WTC11 (cell line): Measurements from ENCODE around the gene UBASH3B. TPM values are rescaled to one million over a fixed set of nuclear protein-coding genes. Genes with fewer than 3 reads are reported as not detected.

Source experiments
- ATAC-seq: fragments of 200-7000 bp; cut with Tn5 transposase; 2 replicates; pipeline ENCODE4 v1.10.0; 2021; ENCODE audit warnings: mild to moderate bottlenecking, moderate library complexity
- CTCF ChIA-PET: fragments of 300-600 bp; sonication (Branson Sonifier 250); formaldehyde crosslinking; loops from one replicate; lab custom pipeline; 2021; ENCODE audit warnings: antibody characterized with exemption; lab: Charles Lee
- POLR2A ChIA-PET: fragments of 350-600 bp; sonication (Branson Sonifier 250); formaldehyde crosslinking; loops from one replicate; lab custom pipeline; 2021; ENCODE audit warnings: antibody characterized with exemption; lab: Charles Lee
- DNase-seq: peaks from one replicate; pipeline ENCODE4 v3.0.0; 2021; ENCODE audit warnings: low spot score
- H3K27ac Mint-ChIP-seq: 2 replicates; pipeline ENCODE4 v1.8.0; 2021; ENCODE audit warnings: mixed read lengths
- H3K27me3 Mint-ChIP-seq: 2 replicates; pipeline ENCODE4 v1.8.0; 2021; ENCODE audit warnings: low read depth, mild to moderate bottlenecking, moderate library complexity, mixed read lengths
- H3K36me3 Mint-ChIP-seq: 2 replicates; pipeline ENCODE4 v1.8.0; 2021; ENCODE audit warnings: mixed read lengths
- H3K4me1 Mint-ChIP-seq: 2 replicates; pipeline ENCODE4 v1.8.0; 2022; ENCODE audit warnings: mixed read lengths
- H3K4me3 Mint-ChIP-seq: 2 replicates; pipeline ENCODE4 v1.8.0; 2021; ENCODE audit warnings: mild to moderate bottlenecking, moderate library complexity, mixed read lengths
- H3K9me3 Mint-ChIP-seq: 2 replicates; pipeline ENCODE4 v1.8.0; 2021; ENCODE audit warnings: mixed read lengths
- AFF4 ChIP-seq: sonication (generic); formaldehyde crosslinking; IDR thresholded peaks from 2 replicates; pipeline ENCODE4 v1.8.1; 2023; ENCODE audit warnings: mild to moderate bottlenecking, missing genetic modification reagents, borderline replicate concordance
- CBFB ChIP-seq: sonication (generic); formaldehyde crosslinking; IDR thresholded peaks from 2 replicates; pipeline ENCODE4 v1.8.1; 2022; ENCODE audit warnings: mild to moderate bottlenecking, low read depth, missing genetic modification reagents
- CREM ChIP-seq: sonication (generic); formaldehyde crosslinking; IDR thresholded peaks from 2 replicates; pipeline ENCODE4 v1.8.1; 2022; ENCODE audit warnings: mild to moderate bottlenecking, missing genetic modification reagents, moderate library complexity
- ERG ChIP-seq: fragments of 250-450 bp; sonication (Bioruptor Pico); IDR thresholded peaks from 2 replicates; pipeline ENCODE4 v1.8.0; 2021; ENCODE audit warnings: mild to moderate bottlenecking
- GTF2I ChIP-seq: fragments of 250-450 bp; sonication (Bioruptor Pico); conservative IDR thresholded peaks from 2 replicates; pipeline ENCODE4 v1.4.0; 2021; ENCODE audit warnings: mild to moderate bottlenecking
- JAZF1 ChIP-seq: fragments of 250-450 bp; sonication (Bioruptor Pico); IDR thresholded peaks from 2 replicates; pipeline ENCODE4 v1.9.0; 2021; ENCODE audit warnings: moderate library complexity, mild to moderate bottlenecking, inconsistent platforms
- NFYB ChIP-seq: sonication (generic); formaldehyde crosslinking; conservative IDR thresholded peaks from 2 replicates; pipeline ENCODE4 v1.8.0; 2022; ENCODE audit warnings: low read depth, missing genetic modification reagents
- NR1H2 ChIP-seq: sonication (generic); formaldehyde crosslinking; IDR thresholded peaks from 2 replicates; pipeline ENCODE4 v1.9.0; 2021; ENCODE audit warnings: mild to moderate bottlenecking, moderate library complexity, missing genetic modification reagents
- RORB ChIP-seq: fragments of 250-450 bp; sonication (Bioruptor Pico); IDR thresholded peaks from 2 replicates; pipeline ENCODE4 v1.9.0; 2021; ENCODE audit warnings: mild to moderate bottlenecking
- SOX15 ChIP-seq: fragments of 250-450 bp; sonication (Bioruptor Pico); IDR thresholded peaks from 2 replicates; pipeline ENCODE4 v1.9.0; 2021; ENCODE audit warnings: mild to moderate bottlenecking
- TCF7 ChIP-seq: sonication (generic); formaldehyde crosslinking; IDR thresholded peaks from 2 replicates; pipeline ENCODE4 v1.8.0; 2022; ENCODE audit warnings: mild to moderate bottlenecking, low read depth, missing genetic modification reagents, moderate library complexity
- TEAD4 ChIP-seq: sonication (generic); formaldehyde crosslinking; IDR thresholded peaks from 2 replicates; pipeline ENCODE4 v1.8.0; 2022; ENCODE audit warnings: mild to moderate bottlenecking, missing genetic modification reagents
- ZNF317 ChIP-seq: sonication (generic); formaldehyde crosslinking; IDR thresholded peaks from 2 replicates; pipeline ENCODE4 v1.8.1; 2023; ENCODE audit warnings: low read depth, mild to moderate bottlenecking, moderate library complexity, missing genetic modification reagents, borderline replicate concordance
- total RNA-seq: library from RNA; stranded (reverse); gene quantifications from 3 replicates; pipeline ENCODE4 v1.2.3, GENCODE V29; 2021
- TF ChIP-seq, protein P1 (sequence below): sonication (generic); formaldehyde crosslinking; IDR thresholded peaks from 2 replicates; pipeline ENCODE4 v1.8.0; 2023; ENCODE audit warnings: missing genetic modification reagents
- TF ChIP-seq, protein P2 (sequence below): sonication (generic); formaldehyde crosslinking; IDR thresholded peaks from 2 replicates; pipeline ENCODE4 v1.8.0; 2022; ENCODE audit warnings: mild to moderate bottlenecking, missing genetic modification reagents
- TF ChIP-seq, protein P3 (sequence below): sonication (generic); formaldehyde crosslinking; IDR thresholded peaks from 2 replicates; pipeline ENCODE4 v1.8.0; 2022; ENCODE audit warnings: missing genetic modification reagents

UBASH3B gene
- total RNA-seq, 1 experiment from 2014 or later: 21.1 TPM

DNA sequence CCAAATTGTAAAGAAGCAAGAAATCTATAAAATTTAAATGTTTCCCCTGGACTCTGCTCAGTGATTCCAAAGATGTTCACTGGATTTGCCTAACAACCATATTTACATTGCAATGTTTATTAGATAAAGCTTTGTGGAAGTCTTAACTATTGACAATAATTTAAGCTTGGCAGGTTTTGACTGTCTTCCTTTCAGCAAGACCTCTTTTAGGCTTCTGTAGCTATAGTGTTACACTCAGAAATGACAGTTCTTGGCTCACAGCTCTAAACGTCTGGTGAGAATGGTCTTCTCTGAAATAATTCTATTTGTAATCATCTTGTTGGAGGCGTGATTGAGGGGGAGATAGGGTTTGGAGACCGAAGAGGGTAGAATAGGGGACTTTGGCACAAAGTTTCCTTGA is 138.0 kb downstream of the UBASH3B start:
- ATAC-seq (no peak), DNase-seq (no peak)
- no peak overlapping the region for H3K4me3 Mint-ChIP-seq
- peaks cover 4% of the 10 kb centered on the region; the same call in 1 of the 2 replicates for H3K4me1 Mint-ChIP-seq
- H3K27me3 Mint-ChIP-seq: no peaks in the 10 kb centered on the region
- peaks cover 16% of the 10 kb centered on the region for H3K36me3 Mint-ChIP-seq
- TF ChIP-seq ERG (CRISPR knock-in tag): no peak
- TF ChIP-seq, protein P1, sequence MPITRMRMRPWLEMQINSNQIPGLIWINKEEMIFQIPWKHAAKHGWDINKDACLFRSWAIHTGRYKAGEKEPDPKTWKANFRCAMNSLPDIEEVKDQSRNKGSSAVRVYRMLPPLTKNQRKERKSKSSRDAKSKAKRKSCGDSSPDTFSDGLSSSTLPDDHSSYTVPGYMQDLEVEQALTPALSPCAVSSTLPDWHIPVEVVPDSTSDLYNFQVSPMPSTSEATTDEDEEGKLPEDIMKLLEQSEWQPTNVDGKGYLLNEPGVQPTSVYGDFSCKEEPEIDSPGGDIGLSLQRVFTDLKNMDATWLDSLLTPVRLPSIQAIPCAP (CRISPR knock-in tag): no peak
- no peak for TF ChIP-seq ZNF317
- TF ChIP-seq, protein P2, sequence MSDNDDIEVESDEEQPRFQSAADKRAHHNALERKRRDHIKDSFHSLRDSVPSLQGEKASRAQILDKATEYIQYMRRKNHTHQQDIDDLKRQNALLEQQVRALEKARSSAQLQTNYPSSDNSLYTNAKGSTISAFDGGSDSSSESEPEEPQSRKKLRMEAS (CRISPR knock-in tag): no peak
- TF ChIP-seq CREM (CRISPR knock-in tag): no peak
- TF ChIP-seq NR1H2 (CRISPR knock-in tag): no peak
- no peak for TF ChIP-seq GTF2I (CRISPR knock-in tag)
- no peak for TF ChIP-seq NFYB (CRISPR knock-in tag)
- no peak for TF ChIP-seq SOX15 (CRISPR knock-in tag)
- TF ChIP-seq CBFB: no peak
- POLR2A ChIA-PET: no interaction called here
- no peaks in the 10 kb centered on the region for H3K9me3 Mint-ChIP-seq
- CTCF ChIA-PET: no interaction called here
- no peak overlapping the region for H3K27ac Mint-ChIP-seq

- peaks cover 4% of the 10 kb centered on the region; the same call in 1 of the 2 replicates for H3K4me1 Mint-ChIP-seq
- no peak overlapping the region for H3K4me3 Mint-ChIP-seq
- TF ChIP-seq JAZF1 (CRISPR knock-in tag) (no peak), AFF4 (no peak), TEAD4 (no peak), TCF7 (CRISPR knock-in tag) (no peak), RORB (CRISPR knock-in tag) (no peak)
- TF ChIP-seq, protein P3, sequence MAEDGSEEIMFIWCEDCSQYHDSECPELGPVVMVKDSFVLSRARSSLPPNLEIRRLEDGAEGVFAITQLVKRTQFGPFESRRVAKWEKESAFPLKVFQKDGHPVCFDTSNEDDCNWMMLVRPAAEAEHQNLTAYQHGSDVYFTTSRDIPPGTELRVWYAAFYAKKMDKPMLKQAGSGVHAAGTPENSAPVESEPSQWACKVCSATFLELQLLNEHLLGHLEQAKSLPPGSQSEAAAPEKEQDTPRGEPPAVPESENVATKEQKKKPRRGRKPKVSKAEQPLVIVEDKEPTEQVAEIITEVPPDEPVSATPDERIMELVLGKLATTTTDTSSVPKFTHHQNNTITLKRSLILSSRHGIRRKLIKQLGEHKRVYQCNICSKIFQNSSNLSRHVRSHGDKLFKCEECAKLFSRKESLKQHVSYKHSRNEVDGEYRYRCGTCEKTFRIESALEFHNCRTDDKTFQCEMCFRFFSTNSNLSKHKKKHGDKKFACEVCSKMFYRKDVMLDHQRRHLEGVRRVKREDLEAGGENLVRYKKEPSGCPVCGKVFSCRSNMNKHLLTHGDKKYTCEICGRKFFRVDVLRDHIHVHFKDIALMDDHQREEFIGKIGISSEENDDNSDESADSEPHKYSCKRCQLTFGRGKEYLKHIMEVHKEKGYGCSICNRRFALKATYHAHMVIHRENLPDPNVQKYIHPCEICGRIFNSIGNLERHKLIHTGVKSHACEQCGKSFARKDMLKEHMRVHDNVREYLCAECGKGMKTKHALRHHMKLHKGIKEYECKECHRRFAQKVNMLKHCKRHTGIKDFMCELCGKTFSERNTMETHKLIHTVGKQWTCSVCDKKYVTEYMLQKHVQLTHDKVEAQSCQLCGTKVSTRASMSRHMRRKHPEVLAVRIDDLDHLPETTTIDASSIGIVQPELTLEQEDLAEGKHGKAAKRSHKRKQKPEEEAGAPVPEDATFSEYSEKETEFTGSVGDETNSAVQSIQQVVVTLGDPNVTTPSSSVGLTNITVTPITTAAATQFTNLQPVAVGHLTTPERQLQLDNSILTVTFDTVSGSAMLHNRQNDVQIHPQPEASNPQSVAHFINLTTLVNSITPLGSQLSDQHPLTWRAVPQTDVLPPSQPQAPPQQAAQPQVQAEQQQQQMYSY: no peak
- H3K27ac Mint-ChIP-seq: no peak overlapping the region
- DNase-seq (no peak), ATAC-seq (no peak)
- POLR2A ChIA-PET: no interaction called here
- H3K9me3 Mint-ChIP-seq: no peaks in the 10 kb centered on the region
- H3K36me3 Mint-ChIP-seq: peaks cover 16% of the 10 kb centered on the region
- CTCF ChIA-PET: interaction anchor here (0.7 to 4.0 kb wide), 18 partner anchors 8 to 226 kb away, joined by 3 to 77 read pairs (median 5); no protein-coding TSS in a partner anchor
- H3K27me3 Mint-ChIP-seq: no peaks in the 10 kb centered on the region
These were observed 139.8 kb downstream of the UBASH3B start for GRCh38 chr11:122795307-122795706.
